K562 (cell line): ENCODE measurements around the gene SPATS2. TPM values are rescaled to one million over a fixed set of nuclear protein-coding genes. Genes with fewer than 3 reads are reported as not detected.

Experiments used
- CHCHD3 ChIP-seq: fragments of 250-450 bp; sonication (Bioruptor Pico); IDR thresholded peaks from 2 replicates; pipeline ENCODE4 v2.1.2; 2022; ENCODE audit warnings: mild to moderate bottlenecking
- GTF2A2 ChIP-seq: IDR thresholded peaks from 2 replicates; pipeline ENCODE4 v1.6.1; 2016; ENCODE audit warnings: mild to moderate bottlenecking, missing genetic modification characterization, missing compliant biosample characterization
- HDGF ChIP-seq: fragments of 450-650 bp; IDR thresholded peaks from 2 replicates; pipeline ENCODE4 v1.6.1; 2016
- HNRNPLL ChIP-seq: fragments of 200-400 bp; formaldehyde crosslinking; IDR thresholded peaks from 2 replicates; pipeline ENCODE4 v1.6.1; 2017; ENCODE audit warnings: low read length, low read depth, mild to moderate bottlenecking; ENCODE audit not compliant: poor library complexity, severe bottlenecking
- KLF10 ChIP-seq: fragments of 250-450 bp; sonication (Bioruptor Pico); IDR thresholded peaks from 2 replicates; pipeline ENCODE4 v1.6.1; 2021; ENCODE audit warnings: matching md5 sums
- MXI1 ChIP-seq: IDR thresholded peaks from 2 replicates; pipeline ENCODE4 v1.6.1; 2011; ENCODE audit warnings: low read depth, mild to moderate bottlenecking, improper control_type of control experiment, low read length
- OTX1 ChIP-seq: fragments of 450-650 bp; formaldehyde crosslinking; IDR thresholded peaks from 2 replicates; pipeline ENCODE4 v1.4.0; 2022; ENCODE audit warnings: mild to moderate bottlenecking
- PCBP2 ChIP-seq: fragments of 200-400 bp; formaldehyde crosslinking; IDR thresholded peaks from 2 replicates; pipeline ENCODE4 v1.6.1; 2018; ENCODE audit warnings: low read length, low read depth, mild to moderate bottlenecking, moderate library complexity; ENCODE audit not compliant: poor library complexity, severe bottlenecking
- PML ChIP-seq: IDR thresholded peaks from 2 replicates; pipeline ENCODE4 v1.6.1; 2012; ENCODE audit warnings: low read length, inconsistent platforms
- SAP30 ChIP-seq: fragments of 200-600 bp; sonication (generic); IDR thresholded peaks from 2 replicates; pipeline ENCODE4 v1.6.1; 2012; ENCODE audit warnings: borderline replicate concordance, low read depth, mild to moderate bottlenecking, moderate library complexity, low read length, control low read depth, inconsistent platforms; ENCODE audit not compliant: insufficient read depth, poor library complexity, severe bottlenecking
- SIN3A ChIP-seq, 2 experiments: fragments of 150-350 bp in 1 of 2; IDR thresholded peaks; 2 replicates each; pipeline ENCODE4 v1.6.1; 2011 to 2016; ENCODE audit warnings: borderline replicate concordance in 2 of 2, low read depth in 2 of 2, low read length in 2 of 2, mild to moderate bottlenecking in 2 of 2, moderate library complexity in 2 of 2; ENCODE audit not compliant: control insufficient read depth in 1 of 2
- SRSF9 ChIP-seq: fragments of 200-400 bp; formaldehyde crosslinking; IDR thresholded peaks from 2 replicates; pipeline ENCODE4 v1.6.1; 2017; ENCODE audit warnings: low read depth, low read length, borderline replicate concordance
- ZNF57 ChIP-seq: fragments of 450-650 bp; formaldehyde crosslinking; IDR thresholded peaks from 2 replicates; pipeline ENCODE4 v1.4.0; 2020; ENCODE audit warnings: mild to moderate bottlenecking, moderate library complexity
- ZNF830 ChIP-seq: fragments of 250-450 bp; sonication (Bioruptor Pico); IDR thresholded peaks from 2 replicates; pipeline ENCODE4 v1.5.0; 2021; ENCODE audit warnings: mild to moderate bottlenecking
- polyA plus RNA-seq, 8 experiments: library from polyadenylated mRNA; depleted of rRNA in 4 of 8; stranded (reverse) in 5 of 8; unstranded in 3 of 8; fragments of >200 nt; fragmentation: Nextera tagmentation in 2 of 8; fragmentation: Illumina TruSeq in 1 of 8; extraction: Ambion mirVana in 2 of 8; extraction: Trizol in 1 of 8; gene quantifications; 2 replicates each; pipeline versions ENCODE4 v1.2.1 to v1.2.3, GENCODE V29; 2011 to 2014; ENCODE audit warnings: inconsistent platforms in 1 of 8, missing spikeins in 1 of 8
- total RNA-seq, 7 experiments: library from RNA; depleted of rRNA in 6 of 7; stranded (reverse); fragments of >200 nt in 6 of 7; fragmentation: Illumina TruSeq in 2 of 7; extraction: Trizol in 2 of 7; gene quantifications; 2 replicates each; pipeline versions ENCODE4 v1.2.1 to v1.2.3, GENCODE V29; 2011 to 2021; ENCODE audit warnings: low replicate concordance in 1 of 7
- TF ChIP-seq, protein P1 (sequence below): fragments of 450-650 bp; IDR thresholded peaks from 2 replicates; pipeline ENCODE4 v1.6.1; 2017; ENCODE audit warnings: antibody characterized with exemption, mild to moderate bottlenecking
- TF ChIP-seq, protein P2 (sequence below): sonication (generic); formaldehyde crosslinking; IDR thresholded peaks from 2 replicates; pipeline ENCODE4 v1.8.0; 2022; ENCODE audit warnings: missing genetic modification reagents, mild to moderate bottlenecking, borderline replicate concordance
- TF ChIP-seq, protein P3 (sequence below): fragments of 450-650 bp; IDR thresholded peaks from 2 replicates; pipeline ENCODE4 v1.6.1; 2016
- TF ChIP-seq, protein P4 (sequence below): IDR thresholded peaks from 2 replicates; pipeline ENCODE4 v1.6.1; 2014; ENCODE audit warnings: antibody characterized with exemption

The SPATS2 gene
- total and polyA plus RNA-seq, 9 of the 15 experiments (the other 6 are each of a cell fraction or from before 2014, with no cell fraction given), result 5.4 to 48.2 (median 17.5) TPM

DNA sequence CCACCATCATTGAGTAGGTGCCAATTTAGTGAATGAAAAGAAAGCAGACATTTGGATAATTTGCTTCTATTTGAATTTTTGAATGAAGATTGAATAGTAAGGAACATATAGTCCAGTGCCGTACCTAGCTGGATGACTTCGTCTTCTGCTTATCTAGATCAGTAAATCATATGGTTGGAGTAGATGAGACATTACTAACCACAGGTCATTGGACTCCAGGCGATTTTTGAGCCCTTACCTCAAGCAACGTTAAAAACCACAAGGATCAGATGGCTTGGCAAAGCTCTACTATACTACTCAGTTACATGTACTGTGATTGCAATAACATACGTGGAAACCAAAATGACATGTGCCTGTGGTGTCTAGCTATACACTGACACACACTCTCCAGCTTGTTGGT is 1.7 kb upstream of the SPATS2 start (continued):
- TF ChIP-seq, protein P1, sequence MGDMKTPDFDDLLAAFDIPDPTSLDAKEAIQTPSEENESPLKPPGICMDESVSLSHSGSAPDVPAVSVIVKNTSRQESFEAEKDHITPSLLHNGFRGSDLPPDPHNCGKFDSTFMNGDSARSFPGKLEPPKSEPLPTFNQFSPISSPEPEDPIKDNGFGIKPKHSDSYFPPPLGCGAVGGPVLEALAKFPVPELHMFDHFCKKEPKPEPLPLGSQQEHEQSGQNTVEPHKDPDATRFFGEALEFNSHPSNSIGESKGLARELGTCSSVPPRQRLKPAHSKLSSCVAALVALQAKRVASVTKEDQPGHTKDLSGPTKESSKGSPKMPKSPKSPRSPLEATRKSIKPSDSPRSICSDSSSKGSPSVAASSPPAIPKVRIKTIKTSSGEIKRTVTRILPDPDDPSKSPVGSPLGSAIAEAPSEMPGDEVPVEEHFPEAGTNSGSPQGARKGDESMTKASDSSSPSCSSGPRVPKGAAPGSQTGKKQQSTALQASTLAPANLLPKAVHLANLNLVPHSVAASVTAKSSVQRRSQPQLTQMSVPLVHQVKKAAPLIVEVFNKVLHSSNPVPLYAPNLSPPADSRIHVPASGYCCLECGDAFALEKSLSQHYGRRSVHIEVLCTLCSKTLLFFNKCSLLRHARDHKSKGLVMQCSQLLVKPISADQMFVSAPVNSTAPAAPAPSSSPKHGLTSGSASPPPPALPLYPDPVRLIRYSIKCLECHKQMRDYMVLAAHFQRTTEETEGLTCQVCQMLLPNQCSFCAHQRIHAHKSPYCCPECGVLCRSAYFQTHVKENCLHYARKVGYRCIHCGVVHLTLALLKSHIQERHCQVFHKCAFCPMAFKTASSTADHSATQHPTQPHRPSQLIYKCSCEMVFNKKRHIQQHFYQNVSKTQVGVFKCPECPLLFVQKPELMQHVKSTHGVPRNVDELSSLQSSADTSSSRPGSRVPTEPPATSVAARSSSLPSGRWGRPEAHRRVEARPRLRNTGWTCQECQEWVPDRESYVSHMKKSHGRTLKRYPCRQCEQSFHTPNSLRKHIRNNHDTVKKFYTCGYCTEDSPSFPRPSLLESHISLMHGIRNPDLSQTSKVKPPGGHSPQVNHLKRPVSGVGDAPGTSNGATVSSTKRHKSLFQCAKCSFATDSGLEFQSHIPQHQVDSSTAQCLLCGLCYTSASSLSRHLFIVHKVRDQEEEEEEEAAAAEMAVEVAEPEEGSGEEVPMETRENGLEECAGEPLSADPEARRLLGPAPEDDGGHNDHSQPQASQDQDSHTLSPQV, result 0 out of 2 replicates have a peak, but pooled peaks have one; percentile 5
- TF ChIP-seq SAP30 (no peak), PML (0 out of 2 replicates have a peak, but pooled peaks have one; percentile 34), ZNF830 (no peak), PCBP2 (no peak), KLF10 (CRISPR knock-in tag) (no peak), HNRNPLL (no peak), HDGF (no peak), SIN3A (IDR thresholded peaks at IDR 0.05; ENCODE audit: borderline replicate concordance in 2 of 2, control insufficient read depth in 1 of 2, low read depth in 2 of 2, low read length in 2 of 2) (no peak), GTF2A2 (no peak), CHCHD3 (no peak), MXI1 (no peak), OTX1 (CRISPR knock-in tag) (no peak), SRSF9 (no peak), ZNF57 (no peak)
- TF ChIP-seq, protein P2, sequence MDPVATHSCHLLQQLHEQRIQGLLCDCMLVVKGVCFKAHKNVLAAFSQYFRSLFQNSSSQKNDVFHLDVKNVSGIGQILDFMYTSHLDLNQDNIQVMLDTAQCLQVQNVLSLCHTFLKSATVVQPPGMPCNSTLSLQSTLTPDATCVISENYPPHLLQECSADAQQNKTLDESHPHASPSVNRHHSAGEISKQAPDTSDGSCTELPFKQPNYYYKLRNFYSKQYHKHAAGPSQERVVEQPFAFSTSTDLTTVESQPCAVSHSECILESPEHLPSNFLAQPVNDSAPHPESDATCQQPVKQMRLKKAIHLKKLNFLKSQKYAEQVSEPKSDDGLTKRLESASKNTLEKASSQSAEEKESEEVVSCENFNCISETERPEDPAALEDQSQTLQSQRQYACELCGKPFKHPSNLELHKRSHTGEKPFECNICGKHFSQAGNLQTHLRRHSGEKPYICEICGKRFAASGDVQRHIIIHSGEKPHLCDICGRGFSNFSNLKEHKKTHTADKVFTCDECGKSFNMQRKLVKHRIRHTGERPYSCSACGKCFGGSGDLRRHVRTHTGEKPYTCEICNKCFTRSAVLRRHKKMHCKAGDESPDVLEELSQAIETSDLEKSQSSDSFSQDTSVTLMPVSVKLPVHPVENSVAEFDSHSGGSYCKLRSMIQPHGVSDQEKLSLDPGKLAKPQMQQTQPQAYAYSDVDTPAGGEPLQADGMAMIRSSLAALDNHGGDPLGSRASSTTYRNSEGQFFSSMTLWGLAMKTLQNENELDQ (CRISPR knock-in tag), result no peak
- TF ChIP-seq, protein P3, sequence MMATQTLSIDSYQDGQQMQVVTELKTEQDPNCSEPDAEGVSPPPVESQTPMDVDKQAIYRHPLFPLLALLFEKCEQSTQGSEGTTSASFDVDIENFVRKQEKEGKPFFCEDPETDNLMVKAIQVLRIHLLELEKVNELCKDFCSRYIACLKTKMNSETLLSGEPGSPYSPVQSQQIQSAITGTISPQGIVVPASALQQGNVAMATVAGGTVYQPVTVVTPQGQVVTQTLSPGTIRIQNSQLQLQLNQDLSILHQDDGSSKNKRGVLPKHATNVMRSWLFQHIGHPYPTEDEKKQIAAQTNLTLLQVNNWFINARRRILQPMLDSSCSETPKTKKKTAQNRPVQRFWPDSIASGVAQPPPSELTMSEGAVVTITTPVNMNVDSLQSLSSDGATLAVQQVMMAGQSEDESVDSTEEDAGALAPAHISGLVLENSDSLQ, result peak; percentile 65
- TF ChIP-seq, protein P4, sequence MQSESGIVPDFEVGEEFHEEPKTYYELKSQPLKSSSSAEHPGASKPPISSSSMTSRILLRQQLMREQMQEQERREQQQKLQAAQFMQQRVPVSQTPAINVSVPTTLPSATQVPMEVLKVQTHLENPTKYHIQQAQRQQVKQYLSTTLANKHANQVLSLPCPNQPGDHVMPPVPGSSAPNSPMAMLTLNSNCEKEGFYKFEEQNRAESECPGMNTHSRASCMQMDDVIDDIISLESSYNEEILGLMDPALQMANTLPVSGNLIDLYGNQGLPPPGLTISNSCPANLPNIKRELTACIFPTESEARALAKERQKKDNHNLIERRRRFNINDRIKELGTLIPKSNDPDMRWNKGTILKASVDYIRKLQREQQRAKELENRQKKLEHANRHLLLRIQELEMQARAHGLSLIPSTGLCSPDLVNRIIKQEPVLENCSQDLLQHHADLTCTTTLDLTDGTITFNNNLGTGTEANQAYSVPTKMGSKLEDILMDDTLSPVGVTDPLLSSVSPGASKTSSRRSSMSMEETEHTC, result peak; percentile 60
